Fibroblast of lung (primary cell): ENCODE measurements around the gene B4GALT2. TPM values are rescaled to one million over a fixed set of nuclear protein-coding genes. Genes with fewer than 3 reads are reported as not detected.

ENCODE experiments used
- DNase-seq, 2 donors: peaks; one replicate each; pipeline versions ENCODE4 v3.0.0 to v3.0.0-alpha.2; 2010; ENCODE audit warnings: low read depth in 2 of 2
- H2AFZ ChIP-seq: 2 replicates; pipeline ENCODE4 v1.5.1; 2012; ENCODE audit warnings: low read length, control low read depth, inconsistent platforms
- H3K27ac ChIP-seq: 2 replicates; pipeline ENCODE4 v1.5.1; 2011; ENCODE audit warnings: low read length, control low read depth; ENCODE audit not compliant: insufficient read depth
- H3K27me3 ChIP-seq: 2 replicates; pipeline ENCODE4 v1.5.1; 2011; ENCODE audit warnings: mild to moderate bottlenecking, low read length; ENCODE audit not compliant: control insufficient read depth, insufficient read depth
- H3K36me3 ChIP-seq: 2 replicates; pipeline ENCODE4 v1.5.1; 2011; ENCODE audit warnings: low read length; ENCODE audit not compliant: control insufficient read depth, insufficient read depth
- H3K4me1 ChIP-seq: 2 replicates; pipeline ENCODE4 v1.5.1; 2011; ENCODE audit warnings: low read length; ENCODE audit not compliant: control insufficient read depth, insufficient read depth; ENCODE audit errors: extremely low read depth
- H3K4me2 ChIP-seq: 2 replicates; pipeline ENCODE4 v1.5.1; 2011; ENCODE audit warnings: low read length, control low read depth; ENCODE audit not compliant: insufficient read depth; ENCODE audit errors: extremely low read depth
- H3K4me3 ChIP-seq, 4 experiments: fragments of 200-600 bp in 1 of 4; sonication (generic) in 1 of 4; replicated peaks in 1 of 4; 2 replicates each; pipeline ENCODE4 v1.5.1; 2011 to 2016; ENCODE audit warnings: low read length in 4 of 4, low read depth in 3 of 4, mild to moderate bottlenecking in 3 of 4, control low read depth in 2 of 4, inconsistent platforms in 1 of 4, mixed read lengths in 1 of 4; ENCODE audit not compliant: insufficient read depth in 1 of 4; ENCODE audit errors: control extremely low read depth in 1 of 4
- H3K79me2 ChIP-seq: 2 replicates; pipeline ENCODE4 v1.5.1; 2012; ENCODE audit warnings: mild to moderate bottlenecking, low read length, inconsistent platforms; ENCODE audit not compliant: control insufficient read depth, insufficient read depth
- H3K9ac ChIP-seq: 2 replicates; pipeline ENCODE4 v1.5.1; 2011; ENCODE audit warnings: mild to moderate bottlenecking, low read length, control low read depth; ENCODE audit not compliant: insufficient read depth
- H3K9me3 ChIP-seq: 2 replicates; pipeline ENCODE4 v1.5.1; 2012; ENCODE audit warnings: low read depth, low read length; ENCODE audit not compliant: control insufficient read depth, insufficient read depth
- H4K20me1 ChIP-seq: 2 replicates; pipeline ENCODE4 v1.5.1; 2011; ENCODE audit warnings: low read length; ENCODE audit not compliant: control insufficient read depth, insufficient read depth; ENCODE audit errors: extremely low read depth
- EZH2 ChIP-seq: IDR thresholded peaks from 2 replicates; pipeline ENCODE4 v1.5.1; 2012; ENCODE audit warnings: low read length, control low read depth, mild to moderate bottlenecking; ENCODE audit errors: missing control alignments
- polyA plus RNA-seq, 2 donors: library from polyadenylated mRNA; depleted of rRNA in 1 of 2; stranded (reverse) in 1 of 2; unstranded in 1 of 2; fragments of >200 nt; gene quantifications; 2 replicates each; pipeline ENCODE4 v1.2.1, GENCODE V29; 2011 to 2012; ENCODE audit warnings: missing spikeins in 1 of 2
- total RNA-seq: library from RNA; depleted of rRNA; stranded (reverse); fragments of >200 nt; gene quantifications from 2 replicates; pipeline ENCODE4 v1.2.1, GENCODE V29; 2014
- TF ChIP-seq, protein P1 (sequence below), 2 donors: IDR thresholded peaks in 1 of 2; conservative IDR thresholded peaks in 1 of 2; 1 replicate in 1 of 2; 2 replicates in 1 of 2; pipeline ENCODE4 v1.5.1; 2011 to 2012; ENCODE audit warnings: low read length in 2 of 2, control low read depth in 1 of 2, inconsistent platforms in 1 of 2, low read depth in 1 of 2, mild to moderate bottlenecking in 1 of 2

B4GALT2 gene
- total and polyA plus RNA-seq, 2 donors (not counting 1 experiment from before 2014, with no cell fraction given): 40.6 to 55.0 TPM

DNA sequence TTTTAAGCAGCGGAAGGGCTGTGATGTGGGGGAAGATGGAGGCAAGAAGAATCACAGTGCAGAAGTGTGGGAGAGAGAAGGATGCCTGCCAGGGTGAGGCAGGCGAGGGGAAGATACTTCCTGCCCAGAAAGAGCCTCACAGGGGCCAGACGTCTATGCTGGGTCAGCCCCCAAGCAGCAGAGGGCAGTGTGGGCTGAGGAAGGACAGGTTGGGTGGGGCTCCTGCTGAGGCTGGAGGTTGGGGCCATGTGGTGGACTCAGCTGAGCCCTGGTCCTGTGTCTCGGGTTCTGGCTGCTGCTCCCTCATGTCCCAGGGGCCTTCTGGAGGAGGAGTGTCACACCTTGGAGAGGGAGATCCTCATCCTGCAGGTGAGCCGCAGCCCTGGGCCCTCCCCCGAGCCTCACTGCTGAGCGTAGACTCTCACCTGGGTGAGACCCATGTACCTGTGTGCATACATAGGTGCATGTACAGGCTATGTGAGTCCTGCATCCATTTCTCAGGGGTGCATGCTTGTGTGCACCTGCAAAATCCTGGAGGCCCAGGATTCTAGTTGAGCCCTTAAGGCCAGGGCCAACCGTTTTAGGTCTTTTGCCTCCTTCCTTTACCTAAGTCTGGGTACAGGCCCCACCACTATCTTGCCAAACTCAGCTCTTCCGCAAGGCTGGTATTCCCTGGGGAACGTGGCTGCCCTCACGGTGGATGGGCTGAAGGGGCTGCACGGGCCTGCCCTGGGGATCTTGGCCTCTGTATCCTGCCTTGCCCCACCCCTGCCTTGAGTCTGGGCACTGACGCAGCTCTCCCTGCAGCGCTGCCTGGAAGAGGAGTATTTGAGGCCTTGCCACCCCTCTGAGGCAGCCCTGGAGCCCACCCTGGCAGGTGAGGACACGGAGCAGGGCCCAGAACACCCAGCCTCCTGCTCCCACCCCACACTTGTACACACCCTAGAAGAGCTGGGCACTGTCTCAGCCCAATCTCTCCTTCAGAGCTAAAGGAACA, 16.1 kb downstream of the B4GALT2 start:
- Histone ChIP-seq H3K9me3 (no peaks in the 10 kb centered on the region), H4K20me1 (no peaks in the 10 kb centered on the region), H3K4me1 (peaks cover 3% of the 10 kb centered on the region), H3K79me2 (no peaks in the 10 kb centered on the region), H3K4me2 (no peak overlapping the region), H3K36me3 (no peaks in the 10 kb centered on the region), H3K9ac (no peak overlapping the region), H3K27ac (no peak overlapping the region), H3K27me3 (no peaks in the 10 kb centered on the region), H3K4me3 (no peak overlapping the region), H2AFZ (no peak overlapping the region)
- DNase-seq: no peak
- TF ChIP-seq EZH2: no peak
- TF ChIP-seq, protein P1, sequence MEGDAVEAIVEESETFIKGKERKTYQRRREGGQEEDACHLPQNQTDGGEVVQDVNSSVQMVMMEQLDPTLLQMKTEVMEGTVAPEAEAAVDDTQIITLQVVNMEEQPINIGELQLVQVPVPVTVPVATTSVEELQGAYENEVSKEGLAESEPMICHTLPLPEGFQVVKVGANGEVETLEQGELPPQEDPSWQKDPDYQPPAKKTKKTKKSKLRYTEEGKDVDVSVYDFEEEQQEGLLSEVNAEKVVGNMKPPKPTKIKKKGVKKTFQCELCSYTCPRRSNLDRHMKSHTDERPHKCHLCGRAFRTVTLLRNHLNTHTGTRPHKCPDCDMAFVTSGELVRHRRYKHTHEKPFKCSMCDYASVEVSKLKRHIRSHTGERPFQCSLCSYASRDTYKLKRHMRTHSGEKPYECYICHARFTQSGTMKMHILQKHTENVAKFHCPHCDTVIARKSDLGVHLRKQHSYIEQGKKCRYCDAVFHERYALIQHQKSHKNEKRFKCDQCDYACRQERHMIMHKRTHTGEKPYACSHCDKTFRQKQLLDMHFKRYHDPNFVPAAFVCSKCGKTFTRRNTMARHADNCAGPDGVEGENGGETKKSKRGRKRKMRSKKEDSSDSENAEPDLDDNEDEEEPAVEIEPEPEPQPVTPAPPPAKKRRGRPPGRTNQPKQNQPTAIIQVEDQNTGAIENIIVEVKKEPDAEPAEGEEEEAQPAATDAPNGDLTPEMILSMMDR (conservative IDR thresholded peaks at IDR 0.05 in 1 of 2, IDR thresholded peaks at IDR 0.05 in 1 of 2; ENCODE audit: low read depth in 1 of 2, low read length in 2 of 2): peak in 1 of 2 donors; percentile 33

DNA sequence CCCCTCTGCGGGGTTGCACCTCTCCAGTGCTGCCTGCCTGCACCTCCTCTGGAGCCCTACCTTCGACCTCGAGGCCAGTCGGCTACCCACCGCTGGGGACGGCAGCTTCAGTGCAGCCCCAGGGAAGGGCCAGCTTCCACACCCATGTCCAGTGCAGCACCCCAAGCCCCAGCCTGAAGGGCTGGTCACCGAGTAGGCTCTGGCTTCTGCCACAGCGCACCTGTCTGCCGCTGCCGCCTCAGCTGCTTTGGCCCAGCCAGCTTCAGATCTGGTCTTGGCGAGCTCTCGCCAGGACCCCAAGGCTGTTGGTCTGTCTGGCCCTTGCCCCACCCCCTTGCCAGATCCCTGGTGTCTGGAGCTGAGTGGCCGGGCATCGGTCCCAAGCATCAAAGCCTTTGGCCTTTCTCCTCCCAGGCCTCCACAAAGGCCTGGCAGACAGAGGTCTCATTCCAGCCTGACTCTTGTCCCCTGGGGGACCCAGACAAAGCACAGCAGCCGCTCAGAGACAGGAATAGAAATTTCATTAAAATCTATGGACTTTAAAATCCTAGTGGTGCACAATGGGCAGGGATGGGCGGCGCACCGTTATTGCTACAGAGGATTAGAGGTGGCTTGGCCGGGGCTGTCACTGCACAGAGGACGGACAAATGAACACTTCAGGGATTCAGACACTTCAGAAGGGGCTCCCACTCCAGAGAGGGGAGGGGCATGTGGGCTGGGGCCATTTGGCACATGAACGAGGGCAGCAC, 17.1 kb downstream of the B4GALT2 start:
- H4K20me1 ChIP-seq: no peaks in the 10 kb centered on the region
- TF ChIP-seq EZH2: no peak
- TF ChIP-seq, protein P1 (conservative IDR thresholded peaks at IDR 0.05 in 1 of 2, IDR thresholded peaks at IDR 0.05 in 1 of 2; ENCODE audit: low read depth in 1 of 2, low read length in 2 of 2): no peak
- no peak overlapping the region for H3K4me3 ChIP-seq
- no peaks in the 10 kb centered on the region for H3K79me2 ChIP-seq
- no peak overlapping the region for H3K4me2 ChIP-seq
- no peak overlapping the region for H3K27ac ChIP-seq
- H3K4me1 ChIP-seq: no peaks in the 10 kb centered on the region
- no peaks in the 10 kb centered on the region for H3K36me3 ChIP-seq
- no peak overlapping the region for H3K9ac ChIP-seq
- no peak overlapping the region for H2AFZ ChIP-seq
- H3K27me3 ChIP-seq: no peaks in the 10 kb centered on the region
- H3K9me3 ChIP-seq: no peaks in the 10 kb centered on the region
- no peak for DNase-seq

DNA sequence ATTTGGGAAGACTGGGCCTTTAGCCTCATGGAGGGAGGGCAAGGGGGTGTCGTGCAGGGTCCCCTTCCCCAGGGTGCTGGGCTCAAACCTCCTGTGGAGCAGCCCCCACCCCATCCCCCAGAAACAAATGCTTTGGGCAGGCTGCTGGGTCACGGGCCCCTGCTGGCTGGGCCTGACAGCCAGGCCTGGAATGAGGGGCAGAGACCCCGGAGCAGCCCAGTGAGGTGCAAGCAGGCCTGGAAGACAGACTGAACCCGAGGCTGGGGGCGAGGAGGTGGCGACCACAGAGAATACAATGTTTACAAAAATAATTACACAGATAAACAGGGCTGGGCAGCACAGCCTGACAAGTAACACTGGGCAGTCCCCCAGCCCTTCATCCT, 17.7 kb downstream of the B4GALT2 start:
- H3K4me3 ChIP-seq: no peak overlapping the region
- no peaks in the 10 kb centered on the region for H3K36me3 ChIP-seq
- no peaks in the 10 kb centered on the region for H3K9me3 ChIP-seq
- no peaks in the 10 kb centered on the region for H3K4me1 ChIP-seq
- H3K27ac ChIP-seq: no peak overlapping the region
- no peak for DNase-seq
- H2AFZ ChIP-seq: no peak overlapping the region
- no peaks in the 10 kb centered on the region for H4K20me1 ChIP-seq
- TF ChIP-seq, protein P1 (conservative IDR thresholded peaks at IDR 0.05 in 1 of 2, IDR thresholded peaks at IDR 0.05 in 1 of 2; ENCODE audit: low read depth in 1 of 2, low read length in 2 of 2): no peak
- no peak for TF ChIP-seq EZH2
- no peaks in the 10 kb centered on the region for H3K79me2 ChIP-seq
- H3K27me3 ChIP-seq: no peaks in the 10 kb centered on the region
- H3K4me2 ChIP-seq: no peak overlapping the region
- H3K9ac ChIP-seq: no peak overlapping the region
